HEK293 (cell line): Measurements from ENCODE around the gene F2R.

Experiments
- CTCF ChIA-PET: fragments of 350-600 bp; formaldehyde crosslinking; extraction: SDS; loops from one replicate; lab custom pipeline; 2021; ENCODE audit warnings: antibody characterized with exemption; lab: Yijun Ruan, JAX
- POLR2A ChIA-PET: fragments of 300-600 bp; formaldehyde crosslinking; extraction: SDS; loops from one replicate; lab custom pipeline; 2020; ENCODE audit warnings: antibody characterized with exemption, inconsistent platforms; lab: Yijun Ruan, JAX
- H3K27ac ChIP-seq: fragments of 200-500 bp; sonication (Bioruptor generic); 2 replicates; pipeline ENCODE4 v1.5.1; 2014; ENCODE audit warnings: low read depth, low read length, control low read depth, inconsistent platforms; ENCODE audit errors: extremely low read depth
- H3K36me3 ChIP-seq, 2 experiments: fragments of 200-500 bp in 1 of 2; sonication (Bioruptor generic) in 1 of 2; 1 replicate in 1 of 2; 2 replicates in 1 of 2; pipeline ENCODE4 v1.5.1; 2014 to 2017; ENCODE audit warnings: inconsistent platforms in 2 of 2, low read length in 2 of 2; ENCODE audit not compliant: control insufficient read depth in 2 of 2, insufficient read depth in 1 of 2
- H3K4me1 ChIP-seq: fragments of 200-500 bp; sonication (Bioruptor generic); 2 replicates; pipeline ENCODE4 v1.5.1; 2014; ENCODE audit warnings: mild to moderate bottlenecking, low read length, inconsistent platforms; ENCODE audit not compliant: control insufficient read depth, insufficient read depth
- H3K4me3 ChIP-seq: 2 replicates; pipeline ENCODE4 v1.5.1; 2011; ENCODE audit warnings: low read depth, mild to moderate bottlenecking, control low read depth, low read length, moderate library complexity
- H3K9me3 ChIP-seq: fragments of 200-500 bp; sonication (Bioruptor generic); 2 replicates; pipeline ENCODE4 v1.5.1; 2014; ENCODE audit warnings: low read depth, low read length, inconsistent platforms; ENCODE audit not compliant: control insufficient read depth, insufficient read depth
- SP7 ChIP-seq: fragments of 450-650 bp; formaldehyde crosslinking; IDR thresholded peaks from 2 replicates; pipeline ENCODE4 v1.5.1; 2016; ENCODE audit warnings: missing biosample characterization, missing genetic modification characterization
- TCF7L2 ChIP-seq: IDR thresholded peaks from 2 replicates; pipeline ENCODE4 v1.6.1; 2011; ENCODE audit warnings: low read depth, mild to moderate bottlenecking, inconsistent platforms, low read length, moderate library complexity, borderline replicate concordance
- ZBTB20 ChIP-seq: fragments of 450-650 bp; formaldehyde crosslinking; IDR thresholded peaks from 2 replicates; pipeline ENCODE4 v1.5.1; 2016; ENCODE audit warnings: missing biosample characterization, missing genetic modification characterization
- ZNF10 ChIP-seq: fragments of 450-650 bp; formaldehyde crosslinking; IDR thresholded peaks from 2 replicates; pipeline ENCODE4 v1.5.1; 2017; ENCODE audit warnings: missing biosample characterization, missing genetic modification characterization
- ZNF114 ChIP-seq: fragments of 450-650 bp; formaldehyde crosslinking; IDR thresholded peaks from 2 replicates; pipeline ENCODE4 v1.5.0; 2017; ENCODE audit warnings: missing biosample characterization, missing genetic modification characterization
- ZNF132 ChIP-seq: fragments of 450-650 bp; formaldehyde crosslinking; IDR thresholded peaks from 2 replicates; pipeline ENCODE4 v1.5.1; 2017; ENCODE audit warnings: missing biosample characterization, missing genetic modification characterization, borderline replicate concordance
- ZNF174 ChIP-seq: fragments of 450-650 bp; formaldehyde crosslinking; IDR thresholded peaks from 2 replicates; pipeline ENCODE4 v1.5.0; 2017; ENCODE audit warnings: missing biosample characterization, mild to moderate bottlenecking, missing genetic modification characterization
- ZNF248 ChIP-seq: fragments of 450-650 bp; formaldehyde crosslinking; IDR thresholded peaks from 2 replicates; pipeline ENCODE4 v1.5.1; 2017; ENCODE audit warnings: missing biosample characterization, missing genetic modification characterization
- ZNF26 ChIP-seq: fragments of 450-650 bp; formaldehyde crosslinking; IDR thresholded peaks from 2 replicates; pipeline ENCODE4 v1.5.1; 2016; ENCODE audit warnings: missing biosample characterization, missing genetic modification characterization
- ZNF366 ChIP-seq: fragments of 450-650 bp; formaldehyde crosslinking; conservative IDR thresholded peaks from 2 replicates; pipeline ENCODE4 v1.5.1; 2016; ENCODE audit warnings: missing biosample characterization, missing genetic modification characterization
- ZNF433 ChIP-seq: fragments of 450-650 bp; formaldehyde crosslinking; IDR thresholded peaks from 2 replicates; pipeline ENCODE4 v1.5.1; 2016; ENCODE audit warnings: missing biosample characterization, missing genetic modification characterization, low read depth
- ZNF473 ChIP-seq: fragments of 450-650 bp; formaldehyde crosslinking; IDR thresholded peaks from 2 replicates; pipeline ENCODE4 v1.5.1; 2017; ENCODE audit warnings: missing biosample characterization, missing genetic modification characterization
- ZNF529 ChIP-seq: fragments of 450-650 bp; formaldehyde crosslinking; IDR thresholded peaks from 2 replicates; pipeline ENCODE4 v1.5.1; 2017; ENCODE audit warnings: missing genetic modification characterization, missing biosample characterization; ENCODE audit not compliant: insufficient replicate concordance
- ZNF558 ChIP-seq: fragments of 450-650 bp; formaldehyde crosslinking; IDR thresholded peaks from 2 replicates; pipeline ENCODE4 v1.5.1; 2016; ENCODE audit warnings: missing biosample characterization, missing genetic modification characterization
- ZNF623 ChIP-seq: fragments of 450-650 bp; formaldehyde crosslinking; IDR thresholded peaks from 2 replicates; pipeline ENCODE4 v1.5.1; 2016; ENCODE audit warnings: missing biosample characterization, missing genetic modification characterization
- ZNF654 ChIP-seq: fragments of 450-650 bp; formaldehyde crosslinking; IDR thresholded peaks from 2 replicates; pipeline ENCODE4 v1.5.1; 2016; ENCODE audit warnings: low read depth, missing biosample characterization, missing genetic modification characterization
- ZNF677 ChIP-seq: fragments of 450-650 bp; IDR thresholded peaks from 2 replicates; pipeline ENCODE4 v1.5.0; 2018; ENCODE audit warnings: missing biosample characterization, mild to moderate bottlenecking, missing genetic modification characterization, moderate library complexity
- ZNF707 ChIP-seq: fragments of 450-650 bp; formaldehyde crosslinking; IDR thresholded peaks from 2 replicates; pipeline ENCODE4 v1.5.1; 2016; ENCODE audit warnings: missing biosample characterization, missing genetic modification characterization
- ZNF747 ChIP-seq: fragments of 450-650 bp; formaldehyde crosslinking; IDR thresholded peaks from 2 replicates; pipeline ENCODE4 v1.5.1; 2016; ENCODE audit warnings: missing biosample characterization, missing genetic modification characterization
- ZNF791 ChIP-seq: fragments of 450-650 bp; formaldehyde crosslinking; IDR thresholded peaks from 2 replicates; pipeline ENCODE4 v1.5.1; 2016; ENCODE audit warnings: missing biosample characterization, missing genetic modification characterization

Gene F2R

GRCh38 chr5:76689321-76690036 lies 26.4 kb upstream of the F2R start:
- Histone ChIP-seq H3K9me3 (no peaks in the 10 kb centered on the region), H3K4me3 (no peak overlapping the region), H3K4me1 (peaks cover 5% of the 10 kb centered on the region; the same call in 1 of the 2 replicates)
- POLR2A ChIA-PET, result interaction anchor here (1.3 kb wide), 1 partner anchor 30 kb away, joined by 3 read pairs; no protein-coding TSS in a partner anchor
- TF ChIP-seq ZNF366 (tag by site-specific recombination) (0 out of 2 replicates have a peak, but pooled peaks have one; percentile 37), TCF7L2 (no peak), ZNF747 (tag by site-specific recombination) (no peak), SP7 (tag by site-specific recombination) (peak; percentile 46; the same call in 1 of the 2 replicates)
- TF ChIP-seq, all 188 proteins: peak for 2
- Histone ChIP-seq H3K36me3 (no peaks in the 10 kb centered on the region), H3K27ac (no peak overlapping the region)
- CTCF ChIA-PET, result interaction anchor here (0.5 to 2.4 kb wide), 3 partner anchors 77 to 287 kb away, joined by 3 to 6 read pairs (median 3); partner anchors contain the start of gene IQGAP2

GRCh38 chr5:76690037-76690679 lies 25.8 kb upstream of the F2R start:
- POLR2A ChIA-PET, result interaction anchor here (0.5 to 1.3 kb wide), 2 partner anchors 30 to 84 kb away, joined by 3 read pairs; no protein-coding TSS in a partner anchor
- CTCF ChIA-PET, result interaction anchor here (0.5 to 2.4 kb wide), 4 partner anchors 77 to 287 kb away, joined by 3 to 6 read pairs (median 3); partner anchors contain the start of gene IQGAP2
- Histone ChIP-seq H3K4me3 (no peak overlapping the region), H3K36me3 (no peaks in the 10 kb centered on the region), H3K4me1 (peaks cover 5% of the 10 kb centered on the region; the same call in 1 of the 2 replicates), H3K27ac (no peak overlapping the region), H3K9me3 (no peaks in the 10 kb centered on the region)
- TF ChIP-seq ZNF791 (tag by site-specific recombination), result no peak
- no peak for TF ChIP-seq ZNF654 (tag by site-specific recombination)
- TF ChIP-seq ZNF473 (tag by site-specific recombination), result no peak
- TF ChIP-seq ZNF707 (tag by site-specific recombination), result no peak
- no peak for TF ChIP-seq ZNF529 (tag by site-specific recombination)
- no peak for TF ChIP-seq ZNF623 (tag by site-specific recombination)
- no peak for TF ChIP-seq ZNF26 (tag by site-specific recombination)
- TF ChIP-seq ZNF558 (tag by site-specific recombination), result no peak
- no peak for TF ChIP-seq ZNF433 (tag by site-specific recombination)
- no peak for TF ChIP-seq ZNF10
- no peak for TF ChIP-seq ZNF248 (tag by site-specific recombination)
- TF ChIP-seq ZBTB20 (tag by site-specific recombination), result no peak
- no peak for TF ChIP-seq ZNF174
- no peak for TF ChIP-seq ZNF132 (tag by site-specific recombination)
- TF ChIP-seq ZNF114 (tag by site-specific recombination), result no peak
- no peak for TF ChIP-seq ZNF677 (tag by site-specific recombination)
